H1 (cell line): ENCODE results near the gene MICALL2.

Experiments used
- CTCF ChIP-seq, 3 experiments: IDR thresholded peaks; 1 replicate in 2 of 3; 2 replicates in 1 of 3; pipeline versions ENCODE4 v1.5.1 to v1.6.1; 2011; ENCODE audit warnings: low read length in 3 of 3, mild to moderate bottlenecking in 3 of 3, inconsistent platforms in 2 of 3, low read depth in 1 of 3, moderate library complexity in 1 of 3; ENCODE audit not compliant: insufficient read depth in 1 of 3; ENCODE audit errors: control extremely low read depth in 1 of 3
- EZH2 ChIP-seq: fragments of 200-600 bp; sonication (generic); IDR thresholded peaks from 2 replicates; pipeline ENCODE4 v1.7.1; 2012; ENCODE audit warnings: low read depth, mild to moderate bottlenecking, moderate library complexity, low read length, inconsistent platforms; ENCODE audit not compliant: severe bottlenecking
- JUN ChIP-seq: IDR thresholded peaks from 2 replicates; pipeline ENCODE4 v1.6.1; 2011; ENCODE audit warnings: low read depth, mild to moderate bottlenecking, improper control_type of control experiment, low read length
- JUND ChIP-seq: IDR thresholded peaks from 2 replicates; pipeline ENCODE4 v1.6.1; 2011; ENCODE audit warnings: mild to moderate bottlenecking, improper control_type of control experiment, low read length
- MAX ChIP-seq: IDR thresholded peaks from 2 replicates; pipeline ENCODE4 v1.6.1; 2012; ENCODE audit warnings: inconsistent platforms
- NRF1 ChIP-seq: IDR thresholded peaks from 2 replicates; pipeline ENCODE4 v1.6.1; 2011; ENCODE audit warnings: mild to moderate bottlenecking, low read depth, low read length, improper control_type of control experiment
- POLR2AphosphoS5 ChIP-seq: IDR thresholded peaks from 2 replicates; pipeline ENCODE4 v1.6.1; 2011; ENCODE audit warnings: low read depth, low read length
- SIRT6 ChIP-seq: IDR thresholded peaks from one replicate; pipeline ENCODE4 v1.7.1; 2012; ENCODE audit warnings: low read length, inconsistent platforms
- SIX5 ChIP-seq: IDR thresholded peaks from 2 replicates; pipeline ENCODE4 v1.6.1; 2011; ENCODE audit warnings: mild to moderate bottlenecking, low read depth, low read length

- TF ChIP-seq CTCF (IDR thresholded peaks at IDR 0.05; ENCODE audit: control extremely low read depth in 1 of 3, insufficient read depth in 1 of 3, low read depth in 1 of 3, low read length in 3 of 3): no peak
- TF ChIP-seq POLR2AphosphoS5: no peak
- no peak for TF ChIP-seq MAX
- no peak for TF ChIP-seq SIRT6
- no peak for TF ChIP-seq NRF1
- TF ChIP-seq JUND: no peak
- no peak for TF ChIP-seq JUN
- no peak for TF ChIP-seq EZH2
- no peak for TF ChIP-seq SIX5
Measured at GRCh38 chr7:1493129-1493528, 33.9 kb upstream of the MICALL2 start.
